SK-N-SH (cell line): ENCODE data around the gene PLPPR5. TPM values are rescaled to one million over a fixed set of nuclear protein-coding genes. Genes with fewer than 3 reads are reported as not detected.

Experiments
- CTCF ChIA-PET: fragments of 300-600, 350-600 bp; formaldehyde crosslinking; extraction: SDS; loops from one replicate; lab custom pipeline; 2021; lab: Yijun Ruan, JAX
- POLR2A ChIA-PET: fragments of 350-600 bp; sonication (Branson Sonifier 250); formaldehyde crosslinking; extraction: SDS; loops from one replicate; lab custom pipeline; 2020; ENCODE audit warnings: antibody characterized with exemption, inconsistent platforms; lab: Yijun Ruan, JAX
- DNase-seq: peaks from one replicate; pipeline ENCODE4 v3.0.0; 2012
- H2AFZ ChIP-seq: fragments of 200-600 bp; sonication (generic); 2 replicates; pipeline ENCODE4 v1.8.1; 2016; ENCODE audit warnings: antibody characterized with exemption, mild to moderate bottlenecking, low read depth
- H3F3A ChIP-seq: fragments of 200-600 bp; sonication (generic); replicated peaks from 2 replicates; pipeline ENCODE3; 2016; ENCODE audit warnings: antibody characterized with exemption, mild to moderate bottlenecking; ENCODE audit not compliant: insufficient read depth
- H3K27ac ChIP-seq, 2 experiments: fragments of 200-500 bp in 1 of 2; fragments of 200-600 bp in 1 of 2; sonication (Bioruptor generic) in 1 of 2; sonication (generic), shearing (Covaris generic) in 1 of 2; 2 replicates each; pipeline versions ENCODE4 v1.5.1 to v1.6.1; 2014 to 2016; ENCODE audit warnings: low read depth in 2 of 2, inconsistent platforms in 1 of 2, low read length in 1 of 2, mild to moderate bottlenecking in 1 of 2, mixed read lengths in 1 of 2
- H3K27me3 ChIP-seq: fragments of 200-600 bp; sonication (generic), shearing (Covaris generic); 2 replicates; pipeline ENCODE4 v1.6.1; 2016; ENCODE audit warnings: mixed run types; ENCODE audit not compliant: insufficient read depth
- H3K36me3 ChIP-seq, 2 experiments: fragments of 200-500 bp in 1 of 2; fragments of 200-600 bp in 1 of 2; sonication (Bioruptor generic) in 1 of 2; sonication (generic) in 1 of 2; replicated peaks in 1 of 2; 2 replicates each; pipeline versions ENCODE3 to v1.5.1; 2014 to 2016; ENCODE audit warnings: low read length in 1 of 2, mild to moderate bottlenecking in 1 of 2; ENCODE audit not compliant: insufficient read depth in 2 of 2, control insufficient read depth in 1 of 2
- H3K4me1 ChIP-seq, 2 experiments: fragments of 200-500 bp in 1 of 2; fragments of 200-600 bp in 1 of 2; sonication (Bioruptor generic) in 1 of 2; sonication (generic), shearing (Covaris generic) in 1 of 2; 2 replicates each; pipeline versions ENCODE4 v1.5.1 to v1.6.1; 2014 to 2016; ENCODE audit warnings: low read depth in 1 of 2, low read length in 1 of 2, mixed run types in 1 of 2; ENCODE audit not compliant: insufficient read depth in 2 of 2, control insufficient read depth in 1 of 2
- H3K4me2 ChIP-seq: fragments of 200-600 bp; sonication (generic), shearing (Covaris generic); 2 replicates; pipeline ENCODE4 v1.6.1; 2017; ENCODE audit warnings: mixed run types
- H3K4me3 ChIP-seq, 2 experiments: fragments of 200-500 bp in 1 of 2; fragments of 200-600 bp in 1 of 2; sonication (Bioruptor generic) in 1 of 2; sonication (generic), shearing (Covaris generic) in 1 of 2; 2 replicates each; pipeline versions ENCODE4 v1.5.1 to v1.8.1; 2014 to 2016; ENCODE audit warnings: low read depth in 2 of 2, inconsistent platforms in 1 of 2, low read length in 1 of 2, mild to moderate bottlenecking in 1 of 2, mixed read lengths in 1 of 2, moderate library complexity in 1 of 2
- H3K79me2 ChIP-seq: fragments of 200-600 bp; sonication (generic); 2 replicates; pipeline ENCODE4 v1.8.1; 2017; ENCODE audit warnings: mild to moderate bottlenecking; ENCODE audit not compliant: insufficient read depth
- H3K9ac ChIP-seq: fragments of 200-600 bp; sonication (generic); 2 replicates; pipeline ENCODE4 v1.6.1; 2017; ENCODE audit warnings: mixed run types
- H3K9me2 ChIP-seq: fragments of 200-600 bp; sonication (generic); 2 replicates; pipeline ENCODE4 v1.6.1; 2017; ENCODE audit warnings: mixed run types
- H3K9me3 ChIP-seq: fragments of 200-600 bp; sonication (generic); 2 replicates; pipeline ENCODE4 v1.6.1; 2017; ENCODE audit warnings: mixed run types, mild to moderate bottlenecking, moderate library complexity
- H4K20me1 ChIP-seq: fragments of 200-600 bp; sonication (generic); 2 replicates; pipeline ENCODE4 v1.6.1; 2017; ENCODE audit warnings: mild to moderate bottlenecking, mixed run types; ENCODE audit not compliant: insufficient read depth
- CHD2 ChIP-seq: fragments of 150-350 bp; IDR thresholded peaks from 2 replicates; pipeline ENCODE4 v1.6.1; 2018; ENCODE audit warnings: low read length; ENCODE audit not compliant: partially characterized antibody
- ELF1 ChIP-seq: IDR thresholded peaks from 2 replicates; pipeline ENCODE4 v1.4.0; 2012
- EP300 ChIP-seq, 2 experiments: IDR thresholded peaks; 2 replicates each; pipeline versions ENCODE4 v1.4.0 to v1.6.1; 2012; ENCODE audit warnings: borderline replicate concordance in 1 of 2, low read depth in 1 of 2, low read length in 1 of 2
- EZH2phosphoT487 ChIP-seq: fragments of 200-600 bp; sonication (generic); IDR thresholded peaks from 2 replicates; pipeline ENCODE4 v1.6.1; 2017; ENCODE audit warnings: low read depth, mixed run types, mild to moderate bottlenecking, antibody characterized with exemption, moderate library complexity, borderline replicate concordance
- FOSL2 ChIP-seq: IDR thresholded peaks from 2 replicates; pipeline ENCODE4 v1.4.0; 2012; ENCODE audit warnings: low read depth, mild to moderate bottlenecking, moderate library complexity, borderline replicate concordance
- FOXJ3 ChIP-seq: sonication (generic); formaldehyde crosslinking; IDR thresholded peaks from 2 replicates; pipeline ENCODE4 v1.5.1; 2020; ENCODE audit warnings: mild to moderate bottlenecking, missing genetic modification reagents
- FOXM1 ChIP-seq: IDR thresholded peaks from 2 replicates; pipeline ENCODE4 v1.4.0; 2012; ENCODE audit warnings: low read depth, mild to moderate bottlenecking
- GABPA ChIP-seq: IDR thresholded peaks from 2 replicates; pipeline ENCODE4 v1.4.0; 2012; ENCODE audit warnings: low read depth, mild to moderate bottlenecking
- GATA2 ChIP-seq: sonication (generic); formaldehyde crosslinking; IDR thresholded peaks from 2 replicates; pipeline ENCODE4 v1.5.0; 2020; ENCODE audit warnings: mild to moderate bottlenecking, missing genetic modification reagents
- JUND ChIP-seq: IDR thresholded peaks from 2 replicates; pipeline ENCODE4 v1.4.0; 2012
- MEF2A ChIP-seq: IDR thresholded peaks from 2 replicates; pipeline ENCODE4 v1.4.0; 2012; ENCODE audit warnings: low read depth, borderline replicate concordance
- MXI1 ChIP-seq: IDR thresholded peaks from 2 replicates; pipeline ENCODE4 v1.6.1; 2012; ENCODE audit warnings: mild to moderate bottlenecking, low read depth, low read length, improper control_type of control experiment
- NFIC ChIP-seq: IDR thresholded peaks from 2 replicates; pipeline ENCODE4 v1.4.0; 2012; ENCODE audit warnings: borderline replicate concordance
- NRF1 ChIP-seq: IDR thresholded peaks from 2 replicates; pipeline ENCODE4 v1.6.1; 2012; ENCODE audit warnings: low read depth, mild to moderate bottlenecking, low read length
- POLR2AphosphoS5 ChIP-seq: IDR thresholded peaks from 2 replicates; pipeline ENCODE4 v1.6.1; 2012; ENCODE audit warnings: low read depth, low read length
- RAD21 ChIP-seq: IDR thresholded peaks from 2 replicates; pipeline ENCODE4 v1.6.1; 2012; ENCODE audit warnings: mild to moderate bottlenecking, low read length
- RCOR1 ChIP-seq: fragments of 150-350 bp; IDR thresholded peaks from 2 replicates; pipeline ENCODE4 v1.6.1; 2017; ENCODE audit warnings: antibody characterized with exemption, low read length
- RFX5 ChIP-seq: IDR thresholded peaks from 2 replicates; pipeline ENCODE4 v1.6.1; 2012; ENCODE audit warnings: mild to moderate bottlenecking, improper control_type of control experiment, low read length
- RXRA ChIP-seq: IDR thresholded peaks from 2 replicates; pipeline ENCODE4 v1.4.0; 2012; ENCODE audit warnings: low read depth, mild to moderate bottlenecking, borderline replicate concordance
- SIN3A ChIP-seq: IDR thresholded peaks from 2 replicates; pipeline ENCODE4 v1.6.1; 2012; ENCODE audit warnings: low read depth, mild to moderate bottlenecking, low read length, moderate library complexity, borderline replicate concordance
- SMC3 ChIP-seq: IDR thresholded peaks from 2 replicates; pipeline ENCODE4 v1.6.1; 2012; ENCODE audit warnings: low read depth, low read length, improper control_type of control experiment
- TAF1 ChIP-seq: IDR thresholded peaks from 2 replicates; pipeline ENCODE4 v1.6.1; 2012; ENCODE audit warnings: low read depth, mild to moderate bottlenecking, low read length, moderate library complexity, borderline replicate concordance
- TCF12 ChIP-seq: IDR thresholded peaks from 2 replicates; pipeline ENCODE4 v1.4.0; 2012
- TEAD4 ChIP-seq: IDR thresholded peaks from 2 replicates; pipeline ENCODE4 v1.4.0; 2012; ENCODE audit warnings: mild to moderate bottlenecking, borderline replicate concordance; ENCODE audit not compliant: insufficient read depth
- YY1 ChIP-seq: IDR thresholded peaks from 2 replicates; pipeline ENCODE4 v1.4.0; 2012; ENCODE audit warnings: low read depth, mild to moderate bottlenecking
- WGBS: methylation state at CpG from one replicate; pipeline ENCODE4 v1.1.6; 2017; ENCODE audit warnings: low lambda C conversion rate; 5-methylcytosine and 5-hydroxymethylcytosine counted together
- polyA plus RNA-seq, 3 experiments: library from polyadenylated mRNA; depleted of rRNA; stranded (reverse); fragments of >200 nt; gene quantifications; 2 replicates each; pipeline ENCODE4 v1.2.3, GENCODE V29; 2012
- TF ChIP-seq, protein P1 (sequence below): IDR thresholded peaks from 2 replicates; pipeline ENCODE4 v1.4.0; 2012; ENCODE audit warnings: low read depth, borderline replicate concordance
- TF ChIP-seq, protein P2 (sequence below): fragments of 200-600 bp; sonication (generic); IDR thresholded peaks from 2 replicates; pipeline ENCODE4 v1.6.1; 2017; ENCODE audit warnings: antibody characterized with exemption, mild to moderate bottlenecking, moderate library complexity
- TF ChIP-seq, protein P3 (sequence below): fragments of 150-350 bp; IDR thresholded peaks from 2 replicates; pipeline ENCODE4 v1.6.1; 2017; ENCODE audit warnings: antibody characterized with exemption, low read length, low read depth, borderline replicate concordance
- TF ChIP-seq, protein P4 (sequence below): IDR thresholded peaks from 2 replicates; pipeline ENCODE4; 2012
- TF ChIP-seq, protein P5 (sequence below): fragments of 150-350 bp; IDR thresholded peaks from 2 replicates; pipeline ENCODE4 v1.6.1; 2016; ENCODE audit warnings: mild to moderate bottlenecking, low read depth, low read length
- TF ChIP-seq, protein P6 (sequence below): IDR thresholded peaks from 2 replicates; pipeline ENCODE4 v1.4.0; 2012; ENCODE audit warnings: low read depth

PLPPR5 gene
- polyA plus RNA-seq, 1 of the 3 experiments (the other 2 are of a cell fraction), result 0.23 TPM

DNA sequence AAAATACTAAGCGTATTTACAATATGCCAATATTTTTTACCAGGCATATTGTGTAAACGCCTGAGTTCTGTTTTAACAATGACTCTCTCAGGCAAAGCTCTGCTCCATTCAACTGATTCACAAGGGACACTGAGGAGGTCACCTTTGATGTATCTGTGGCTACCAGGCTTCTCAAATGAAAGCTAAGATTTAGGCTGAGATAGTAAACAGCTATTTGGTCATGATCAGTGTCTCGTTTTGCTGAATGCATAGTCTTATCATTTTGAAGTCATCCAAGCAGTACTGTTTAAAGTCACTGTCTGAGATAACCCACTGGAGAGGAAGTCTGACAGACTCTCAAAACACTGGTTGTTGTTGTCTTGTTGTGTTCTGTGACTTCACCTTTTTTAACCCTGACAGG, 13.7 kb upstream of the PLPPR5 start:
- ChIA-PET CTCF (interaction anchor here (0.8 to 4.4 kb wide), 5 partner anchors 12 to 667 kb away, joined by 3 to 18 read pairs (median 3); partner anchors contain the start of gene PLPPR5), POLR2A (interaction anchor here (1.5 kb wide), 1 partner anchor 13 kb away, joined by 5 read pairs; the partner anchor contains the start of gene PLPPR5)
- Histone ChIP-seq H3K27me3 (no peaks in the 10 kb centered on the region), H3K9ac (no peak overlapping the region), H3K9me2 (no peaks in the 10 kb centered on the region), H3F3A (no peaks in the 10 kb centered on the region), H3K4me2 (no peak overlapping the region), H3K4me3 (no peak overlapping the region), H3K27ac (peak overlapping the region in 1 of 2 experiments; percentile 82; a peak in 2 of 4 replicates), H3K4me1 (peaks cover 0 to 17% of the 10 kb centered on the region in 2 experiments; a peak in 2 of 4 replicates), H2AFZ (no peak overlapping the region), H3K79me2 (no peaks in the 10 kb centered on the region), H3K36me3 (no peaks in the 10 kb centered on the region), H4K20me1 (no peaks in the 10 kb centered on the region), H3K9me3 (no peaks in the 10 kb centered on the region)
- DNase-seq, result peak; percentile 9
- 42% methylated on average over 3 of the region's 3 CpGs for whole genome bisulfite sequencing
- TF ChIP-seq RFX5, result no peak
- peak in 1 of 2 experiments; percentile 61; a peak in 1 of 4 replicates for TF ChIP-seq EP300 (IDR thresholded peaks at IDR 0.05; ENCODE audit: borderline replicate concordance in 1 of 2, low read depth in 1 of 2, low read length in 1 of 2)
- no peak for TF ChIP-seq SMC3
- no peak for TF ChIP-seq EZH2phosphoT487
- TF ChIP-seq MXI1, result no peak
- TF ChIP-seq GATA2 (CRISPR knock-in tag), result peak; percentile 77
- no peak for TF ChIP-seq RXRA
- no peak for TF ChIP-seq GABPA
- TF ChIP-seq TCF12, result 0 out of 2 replicates have a peak, but pooled peaks have one; percentile 11
- TF ChIP-seq RCOR1, result no peak
- TF ChIP-seq MEF2A, result no peak
- no peak for TF ChIP-seq FOXM1
- TF ChIP-seq POLR2AphosphoS5, result no peak
- TF ChIP-seq, protein P1, sequence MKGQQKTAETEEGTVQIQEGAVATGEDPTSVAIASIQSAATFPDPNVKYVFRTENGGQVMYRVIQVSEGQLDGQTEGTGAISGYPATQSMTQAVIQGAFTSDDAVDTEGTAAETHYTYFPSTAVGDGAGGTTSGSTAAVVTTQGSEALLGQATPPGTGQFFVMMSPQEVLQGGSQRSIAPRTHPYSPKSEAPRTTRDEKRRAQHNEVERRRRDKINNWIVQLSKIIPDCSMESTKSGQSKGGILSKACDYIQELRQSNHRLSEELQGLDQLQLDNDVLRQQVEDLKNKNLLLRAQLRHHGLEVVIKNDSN, result no peak
- TF ChIP-seq, protein P2, sequence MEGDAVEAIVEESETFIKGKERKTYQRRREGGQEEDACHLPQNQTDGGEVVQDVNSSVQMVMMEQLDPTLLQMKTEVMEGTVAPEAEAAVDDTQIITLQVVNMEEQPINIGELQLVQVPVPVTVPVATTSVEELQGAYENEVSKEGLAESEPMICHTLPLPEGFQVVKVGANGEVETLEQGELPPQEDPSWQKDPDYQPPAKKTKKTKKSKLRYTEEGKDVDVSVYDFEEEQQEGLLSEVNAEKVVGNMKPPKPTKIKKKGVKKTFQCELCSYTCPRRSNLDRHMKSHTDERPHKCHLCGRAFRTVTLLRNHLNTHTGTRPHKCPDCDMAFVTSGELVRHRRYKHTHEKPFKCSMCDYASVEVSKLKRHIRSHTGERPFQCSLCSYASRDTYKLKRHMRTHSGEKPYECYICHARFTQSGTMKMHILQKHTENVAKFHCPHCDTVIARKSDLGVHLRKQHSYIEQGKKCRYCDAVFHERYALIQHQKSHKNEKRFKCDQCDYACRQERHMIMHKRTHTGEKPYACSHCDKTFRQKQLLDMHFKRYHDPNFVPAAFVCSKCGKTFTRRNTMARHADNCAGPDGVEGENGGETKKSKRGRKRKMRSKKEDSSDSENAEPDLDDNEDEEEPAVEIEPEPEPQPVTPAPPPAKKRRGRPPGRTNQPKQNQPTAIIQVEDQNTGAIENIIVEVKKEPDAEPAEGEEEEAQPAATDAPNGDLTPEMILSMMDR, result no peak
- TF ChIP-seq TEAD4, result no peak
- TF ChIP-seq NRF1, result no peak
- TF ChIP-seq RAD21, result 0 out of 2 replicates have a peak, but pooled peaks have one; percentile 3
- TF ChIP-seq, protein P3, sequence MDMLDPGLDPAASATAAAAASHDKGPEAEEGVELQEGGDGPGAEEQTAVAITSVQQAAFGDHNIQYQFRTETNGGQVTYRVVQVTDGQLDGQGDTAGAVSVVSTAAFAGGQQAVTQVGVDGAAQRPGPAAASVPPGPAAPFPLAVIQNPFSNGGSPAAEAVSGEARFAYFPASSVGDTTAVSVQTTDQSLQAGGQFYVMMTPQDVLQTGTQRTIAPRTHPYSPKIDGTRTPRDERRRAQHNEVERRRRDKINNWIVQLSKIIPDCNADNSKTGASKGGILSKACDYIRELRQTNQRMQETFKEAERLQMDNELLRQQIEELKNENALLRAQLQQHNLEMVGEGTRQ, result no peak
- TF ChIP-seq FOXJ3 (CRISPR knock-in tag), result no peak
- TF ChIP-seq CHD2, result no peak
- TF ChIP-seq TAF1, result no peak
- no peak for TF ChIP-seq NFIC
- TF ChIP-seq YY1, result no peak
- TF ChIP-seq, protein P4, sequence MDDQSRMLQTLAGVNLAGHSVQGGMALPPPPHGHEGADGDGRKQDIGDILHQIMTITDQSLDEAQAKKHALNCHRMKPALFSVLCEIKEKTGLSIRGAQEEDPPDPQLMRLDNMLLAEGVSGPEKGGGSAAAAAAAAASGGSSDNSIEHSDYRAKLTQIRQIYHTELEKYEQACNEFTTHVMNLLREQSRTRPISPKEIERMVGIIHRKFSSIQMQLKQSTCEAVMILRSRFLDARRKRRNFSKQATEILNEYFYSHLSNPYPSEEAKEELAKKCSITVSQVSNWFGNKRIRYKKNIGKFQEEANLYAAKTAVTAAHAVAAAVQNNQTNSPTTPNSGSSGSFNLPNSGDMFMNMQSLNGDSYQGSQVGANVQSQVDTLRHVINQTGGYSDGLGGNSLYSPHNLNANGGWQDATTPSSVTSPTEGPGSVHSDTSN, result no peak
- TF ChIP-seq SIN3A, result no peak
- no peak for TF ChIP-seq FOSL2
- TF ChIP-seq JUND, result no peak
- TF ChIP-seq, protein P5, sequence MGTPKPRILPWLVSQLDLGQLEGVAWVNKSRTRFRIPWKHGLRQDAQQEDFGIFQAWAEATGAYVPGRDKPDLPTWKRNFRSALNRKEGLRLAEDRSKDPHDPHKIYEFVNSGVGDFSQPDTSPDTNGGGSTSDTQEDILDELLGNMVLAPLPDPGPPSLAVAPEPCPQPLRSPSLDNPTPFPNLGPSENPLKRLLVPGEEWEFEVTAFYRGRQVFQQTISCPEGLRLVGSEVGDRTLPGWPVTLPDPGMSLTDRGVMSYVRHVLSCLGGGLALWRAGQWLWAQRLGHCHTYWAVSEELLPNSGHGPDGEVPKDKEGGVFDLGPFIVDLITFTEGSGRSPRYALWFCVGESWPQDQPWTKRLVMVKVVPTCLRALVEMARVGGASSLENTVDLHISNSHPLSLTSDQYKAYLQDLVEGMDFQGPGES, result no peak
- TF ChIP-seq, protein P6, sequence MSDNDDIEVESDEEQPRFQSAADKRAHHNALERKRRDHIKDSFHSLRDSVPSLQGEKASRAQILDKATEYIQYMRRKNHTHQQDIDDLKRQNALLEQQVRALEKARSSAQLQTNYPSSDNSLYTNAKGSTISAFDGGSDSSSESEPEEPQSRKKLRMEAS, result no peak
- no peak for TF ChIP-seq ELF1
